Measurements from ENCODE around the gene CDH23. TPM values are rescaled to one million over a fixed set of nuclear protein-coding genes. Genes with fewer than 3 reads are reported as not detected.

CDH23 gene
- total RNA-seq, 1 donor from 2014 or later, result 0.29 TPM

DNA sequence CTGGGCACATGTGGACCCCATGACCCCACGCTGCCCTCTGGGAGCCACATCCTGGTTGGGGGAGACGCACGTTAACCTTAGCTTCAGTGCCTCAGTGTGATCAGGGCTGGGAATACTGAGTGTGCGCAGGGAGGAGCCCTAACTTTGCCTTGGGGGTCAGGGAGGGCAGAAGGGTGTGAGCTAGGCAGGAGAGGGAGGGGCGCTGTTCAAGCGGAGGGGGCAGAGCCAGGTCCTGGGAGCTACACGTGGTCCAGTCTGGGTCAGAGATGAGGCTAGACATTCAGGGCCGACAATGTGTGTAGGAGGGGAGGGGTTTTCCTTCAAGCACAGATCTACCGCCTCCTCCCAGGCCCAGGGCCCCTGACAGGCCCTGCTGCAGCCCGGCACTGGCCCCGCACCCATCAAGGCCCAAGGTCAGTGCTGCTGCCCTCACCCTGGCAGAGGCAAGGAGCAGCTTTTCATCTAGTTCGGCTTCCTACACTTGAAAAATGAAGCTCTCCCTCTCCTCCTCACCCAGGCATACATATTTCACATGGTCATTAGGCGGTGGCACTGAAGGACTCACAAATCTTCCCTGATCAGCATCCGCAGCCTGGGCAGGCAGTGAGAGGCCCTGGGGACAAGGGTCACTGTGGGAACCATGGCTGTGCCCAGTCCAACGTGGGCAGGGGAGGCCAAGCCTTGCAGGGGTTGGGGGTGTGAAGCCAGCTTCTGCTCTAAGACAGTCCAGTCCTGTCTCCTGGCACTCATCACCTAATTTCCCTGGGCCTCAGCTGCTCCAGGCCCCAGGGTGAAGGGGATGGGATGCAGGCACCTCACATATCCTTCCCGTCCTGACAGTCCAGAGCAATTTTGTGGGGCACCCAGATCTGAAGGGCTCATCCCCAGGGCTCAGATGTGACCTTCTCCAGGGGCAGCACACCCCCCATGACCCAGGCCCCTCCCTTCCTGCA, 275.6 kb downstream of the CDH23 start:
- ChIA-PET CTCF (no interaction called here), POLR2A (no interaction called here)
- intact Hi-C loops (cut with micrococcal nuclease), result no loop called here
- Mint-ChIP-seq H3K27me3 (peaks cover 1% of the 10 kb centered on the region), H3K4me1 (peaks cover 12% of the 10 kb centered on the region), H3K36me3 (ENCODE audit: low read depth) (no peaks in the 10 kb centered on the region), H3K4me3 (no peak overlapping the region), H3K9me3 (no peaks in the 10 kb centered on the region), H3K27ac (no peak overlapping the region)
- no peak for DNase-seq
- TF ChIP-seq CTCF (IDR thresholded peaks at IDR 0.05), result no peak
- ATAC-seq (ENCODE audit: low read depth), result no peak

- peaks cover 6% of the 10 kb centered on the region for H3K4me1 Mint-ChIP-seq
- ChIA-PET POLR2A (no interaction called here), CTCF (interaction anchor here (0.6 to 1.0 kb wide), 2 partner anchors 13 to 32 kb away, joined by 3 read pairs; no protein-coding TSS in a partner anchor)
- no peaks in the 10 kb centered on the region for H3K36me3 Mint-ChIP-seq (ENCODE audit: low read depth)
- TF ChIP-seq CTCF (IDR thresholded peaks at IDR 0.05), result no peak
- intact Hi-C loops (cut with micrococcal nuclease), result no loop called here
- no peak overlapping the region for H3K4me3 Mint-ChIP-seq
- H3K27me3 Mint-ChIP-seq, result peaks cover 6% of the 10 kb centered on the region
- H3K27ac Mint-ChIP-seq, result no peak overlapping the region
- no peaks in the 10 kb centered on the region for H3K9me3 Mint-ChIP-seq
- DNase-seq (no peak), ATAC-seq (ENCODE audit: low read depth) (no peak)
These were observed 278.7 kb downstream of the CDH23 start for GRCh38 chr10:71675295-71675970.

DNA sequence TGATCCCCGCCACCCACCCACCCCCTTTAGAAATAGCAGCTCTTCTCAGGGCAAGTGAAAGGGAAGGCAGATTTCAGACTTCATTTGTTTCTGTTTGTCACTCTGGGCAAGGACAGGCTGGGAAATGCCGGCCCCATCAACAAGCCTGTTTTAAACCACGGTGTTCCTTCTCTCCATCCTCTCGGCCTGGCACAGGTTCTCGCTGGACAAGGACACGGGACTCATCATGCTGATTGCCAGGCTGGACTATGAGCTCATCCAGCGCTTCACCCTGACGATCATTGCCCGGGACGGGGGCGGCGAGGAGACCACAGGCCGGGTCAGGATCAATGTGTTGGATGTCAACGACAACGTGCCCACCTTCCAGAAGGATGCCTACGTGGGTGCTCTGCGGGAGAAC, 280.5 kb downstream of the CDH23 start:
- Mint-ChIP-seq H3K4me3 (no peak overlapping the region), H3K36me3 (ENCODE audit: low read depth) (no peaks in the 10 kb centered on the region), H3K9me3 (no peaks in the 10 kb centered on the region), H3K27me3 (peaks cover 6% of the 10 kb centered on the region), H3K27ac (no peak overlapping the region), H3K4me1 (peaks cover 6% of the 10 kb centered on the region)
- ATAC-seq (ENCODE audit: low read depth) (no peak), DNase-seq (no peak)
- ChIA-PET CTCF (no interaction called here), POLR2A (interaction anchor here (1.0 kb wide), 1 partner anchor 16 kb away, joined by 3 read pairs; no protein-coding TSS in a partner anchor)
- TF ChIP-seq CTCF (IDR thresholded peaks at IDR 0.05), result no peak
- intact Hi-C loops (cut with micrococcal nuclease), result no loop called here

DNA sequence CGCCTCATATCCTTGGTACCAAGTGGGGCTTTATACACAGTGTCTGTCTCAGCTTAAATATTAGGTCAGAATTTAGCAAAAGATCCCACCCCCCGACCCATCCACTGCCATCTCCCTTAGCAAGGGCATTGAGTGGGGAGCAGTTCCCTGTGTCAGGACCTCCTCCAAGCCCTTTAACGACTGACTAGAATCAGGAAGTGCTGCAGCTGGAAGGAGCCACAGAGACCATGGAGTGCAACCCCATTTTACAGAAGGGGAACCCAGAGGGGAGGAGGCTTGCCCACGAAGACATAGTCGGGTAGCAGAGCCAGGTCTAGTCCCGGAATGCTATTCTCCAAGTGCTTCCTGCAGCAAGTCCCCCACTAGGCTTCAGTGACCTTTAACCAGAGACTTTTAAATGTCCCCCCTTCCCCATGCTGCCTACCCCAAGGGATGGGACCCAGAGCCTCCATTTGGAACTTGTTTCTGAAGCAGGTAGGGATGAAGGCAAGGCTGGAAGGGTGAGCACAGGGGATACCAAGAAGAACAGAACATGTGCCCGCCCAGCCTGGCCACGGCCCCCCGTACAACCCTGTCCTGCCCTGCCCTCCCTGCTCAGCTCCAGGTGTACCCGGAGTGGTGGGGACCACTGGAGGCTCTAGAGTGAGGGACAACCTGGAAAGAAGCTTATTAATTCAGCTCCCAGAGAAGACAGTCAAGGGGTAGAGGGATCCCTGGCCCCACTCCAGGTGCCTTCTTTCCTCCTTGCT, 281.5 kb downstream of the CDH23 start:
- DNase-seq, result no peak
- no peak for TF ChIP-seq CTCF (IDR thresholded peaks at IDR 0.05)
- intact Hi-C loops (cut with micrococcal nuclease), result no loop called here
- POLR2A ChIA-PET, result no interaction called here
- Mint-ChIP-seq H3K27me3 (peaks cover 6% of the 10 kb centered on the region), H3K9me3 (no peaks in the 10 kb centered on the region), H3K27ac (no peak overlapping the region), H3K4me1 (no peaks in the 10 kb centered on the region), H3K36me3 (ENCODE audit: low read depth) (no peaks in the 10 kb centered on the region), H3K4me3 (no peak overlapping the region)
- CTCF ChIA-PET, result no interaction called here
- no peak for ATAC-seq (ENCODE audit: low read depth)

DNA sequence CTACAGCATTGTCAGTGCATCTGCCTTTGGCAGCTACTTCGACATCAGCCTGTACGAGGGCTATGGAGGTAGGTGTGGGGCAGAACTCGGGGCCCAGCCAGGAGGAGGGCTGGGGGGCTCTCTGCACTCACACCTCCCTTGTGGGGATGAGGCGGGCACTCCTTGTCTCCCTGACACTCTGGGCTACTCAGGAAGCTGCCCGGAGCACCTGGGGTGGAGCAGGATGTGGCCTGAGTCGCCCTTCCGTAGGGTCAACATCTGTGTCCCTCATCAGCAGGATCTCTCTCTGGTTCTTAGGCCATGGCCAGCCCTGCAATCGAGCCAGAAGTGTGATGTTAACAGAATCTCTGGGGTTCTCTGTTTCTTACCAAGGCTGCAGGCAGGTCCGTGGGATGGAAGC, 282.7 kb downstream of the CDH23 start:
- no peak for TF ChIP-seq CTCF (IDR thresholded peaks at IDR 0.05)
- Mint-ChIP-seq H3K4me3 (no peak overlapping the region), H3K36me3 (ENCODE audit: low read depth) (no peaks in the 10 kb centered on the region), H3K27ac (no peak overlapping the region), H3K9me3 (no peaks in the 10 kb centered on the region), H3K27me3 (peaks cover 6% of the 10 kb centered on the region), H3K4me1 (peaks cover under 1% of the 10 kb centered on the region)
- no peak for DNase-seq
- ChIA-PET POLR2A (no interaction called here), CTCF (no interaction called here)
- intact Hi-C loops (cut with micrococcal nuclease), result no loop called here
- ATAC-seq (ENCODE audit: low read depth), result no peak

Data from activated B cell treated with CpG ODN at 0.5 μM for 24 hours (primary cell).